Non-pigmented ciliary epithelial cell (primary cell): ENCODE results near the gene RAC3.

ENCODE experiments used
- DNase-seq: peaks from one replicate; pipeline ENCODE4 v3.0.0-alpha.2; 2010; ENCODE audit warnings: low read depth

RAC3 gene

DNA sequence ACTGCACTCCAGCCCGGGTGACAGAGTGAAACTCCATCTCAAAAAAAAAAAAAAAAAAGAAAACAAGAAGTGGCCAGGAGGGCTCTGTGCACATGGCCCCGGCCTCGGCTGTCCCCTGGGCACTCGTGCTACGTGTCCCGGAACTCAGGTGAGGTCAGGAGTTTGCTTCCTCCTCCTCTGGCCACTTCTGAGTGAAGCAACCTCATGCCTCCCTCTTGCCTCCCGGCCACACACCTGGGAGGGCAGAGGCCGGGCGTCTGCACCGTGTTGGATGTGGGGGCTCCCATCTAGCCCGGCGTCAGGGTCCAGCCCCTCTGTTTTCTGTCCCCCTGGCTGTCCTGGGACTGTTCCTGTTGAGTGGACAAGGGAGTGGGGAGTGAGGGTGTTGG, 31.9 kb upstream of the RAC3 start:
- DNase-seq = no peak

DNA sequence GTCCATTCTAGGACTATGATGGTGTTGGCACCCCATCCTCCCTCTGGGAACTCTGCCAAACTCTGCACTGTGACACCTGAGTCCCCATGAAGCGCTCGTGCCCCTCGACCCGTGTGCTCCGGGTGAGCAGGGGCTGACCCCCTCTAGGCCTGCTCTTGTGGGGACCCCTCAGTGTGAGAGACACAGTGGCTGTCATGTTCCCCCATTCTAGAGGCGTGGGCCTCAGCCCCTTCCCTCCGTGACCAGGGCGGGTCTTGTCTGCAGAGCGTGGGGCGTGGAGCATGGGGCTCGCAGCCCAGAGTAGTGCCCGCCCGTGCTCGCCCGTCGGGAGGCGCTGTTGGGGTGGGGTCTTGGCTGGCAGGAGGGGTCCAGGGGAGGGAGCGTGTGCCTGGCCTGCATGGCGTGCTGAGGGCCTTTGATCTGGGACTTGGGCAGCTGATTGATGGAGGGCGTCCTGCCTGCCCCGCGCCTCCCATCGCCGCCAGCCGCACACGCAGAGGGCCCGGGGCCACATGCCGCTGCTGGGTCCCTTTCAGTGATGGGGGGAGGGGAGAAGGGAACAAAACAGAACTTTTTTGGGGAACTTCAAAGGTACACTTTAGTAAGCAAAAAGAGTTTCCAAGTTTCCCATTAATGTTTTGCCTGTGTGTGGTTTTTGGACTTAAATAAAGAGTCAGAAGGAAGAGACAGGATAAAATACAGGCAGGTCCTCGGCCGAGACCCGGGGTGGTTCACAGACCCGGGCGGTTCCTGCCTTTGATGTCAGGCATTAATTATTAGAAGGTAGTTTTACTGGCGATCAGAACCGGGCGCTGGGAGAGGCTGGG, 31.3 kb upstream of the RAC3 start:
- no peak for DNase-seq

DNA sequence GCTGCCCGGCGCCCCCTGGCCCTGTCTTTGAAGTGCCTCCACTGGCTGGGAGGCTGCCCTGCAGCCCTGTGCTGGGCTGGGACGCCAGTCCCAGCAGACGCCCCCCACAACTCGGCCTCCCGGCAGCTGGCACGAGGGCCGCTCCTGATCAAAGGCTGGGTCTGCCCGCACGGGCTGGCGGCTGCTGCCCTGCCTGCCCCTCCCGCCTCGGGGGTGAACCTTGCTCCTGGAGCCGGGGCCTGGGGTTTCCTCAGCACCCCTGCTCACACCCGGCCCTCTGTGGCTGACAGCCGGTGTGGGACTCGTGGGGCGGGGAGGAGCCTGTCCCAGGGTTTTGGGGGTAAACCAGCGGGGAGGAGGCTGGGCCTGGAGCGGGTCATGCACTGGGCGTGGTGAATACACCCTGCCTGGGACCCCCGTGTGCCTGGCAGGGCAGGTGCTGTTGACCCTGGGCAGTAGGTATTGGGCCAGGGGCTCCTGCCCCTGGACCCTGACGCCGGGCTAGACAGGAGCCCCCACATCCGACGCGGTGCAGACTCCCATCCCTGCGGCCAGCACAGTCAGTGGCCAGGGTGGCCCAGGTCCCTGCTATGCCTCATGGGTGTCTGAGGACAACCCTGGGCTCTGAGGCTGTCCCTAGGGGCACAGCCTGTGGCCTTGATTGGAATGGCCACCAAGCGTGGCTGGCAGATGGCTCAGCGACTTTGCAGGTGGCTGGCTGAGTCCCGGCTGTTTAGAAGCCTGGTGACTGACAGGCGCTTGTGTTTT, 30.5 kb upstream of the RAC3 start:
- no peak for DNase-seq

DNA sequence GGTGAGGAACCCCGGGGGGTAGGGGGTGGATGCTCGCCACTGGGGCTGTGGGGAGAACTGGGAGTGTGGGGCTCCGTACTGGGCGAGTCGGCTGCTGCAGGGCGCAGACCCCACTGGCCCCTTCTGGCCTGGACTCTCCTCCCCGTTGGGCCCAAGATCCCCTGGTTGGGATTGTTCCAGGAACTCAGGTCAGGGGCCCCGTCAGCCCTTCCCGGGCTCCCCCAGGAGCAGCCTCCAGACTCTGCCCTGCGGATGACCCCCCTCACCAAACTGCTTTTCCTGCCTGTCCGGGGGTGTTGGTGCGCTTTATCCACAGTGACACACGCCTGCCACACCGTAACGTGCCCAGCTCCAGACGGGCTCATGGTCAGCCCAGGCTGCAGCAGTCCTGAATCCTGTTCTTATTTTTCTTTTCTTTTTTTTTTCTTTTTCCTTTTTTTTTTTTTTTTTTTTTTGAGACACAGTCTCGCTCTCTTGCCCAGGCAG, 29.9 kb upstream of the RAC3 start:
- no peak for DNase-seq

DNA sequence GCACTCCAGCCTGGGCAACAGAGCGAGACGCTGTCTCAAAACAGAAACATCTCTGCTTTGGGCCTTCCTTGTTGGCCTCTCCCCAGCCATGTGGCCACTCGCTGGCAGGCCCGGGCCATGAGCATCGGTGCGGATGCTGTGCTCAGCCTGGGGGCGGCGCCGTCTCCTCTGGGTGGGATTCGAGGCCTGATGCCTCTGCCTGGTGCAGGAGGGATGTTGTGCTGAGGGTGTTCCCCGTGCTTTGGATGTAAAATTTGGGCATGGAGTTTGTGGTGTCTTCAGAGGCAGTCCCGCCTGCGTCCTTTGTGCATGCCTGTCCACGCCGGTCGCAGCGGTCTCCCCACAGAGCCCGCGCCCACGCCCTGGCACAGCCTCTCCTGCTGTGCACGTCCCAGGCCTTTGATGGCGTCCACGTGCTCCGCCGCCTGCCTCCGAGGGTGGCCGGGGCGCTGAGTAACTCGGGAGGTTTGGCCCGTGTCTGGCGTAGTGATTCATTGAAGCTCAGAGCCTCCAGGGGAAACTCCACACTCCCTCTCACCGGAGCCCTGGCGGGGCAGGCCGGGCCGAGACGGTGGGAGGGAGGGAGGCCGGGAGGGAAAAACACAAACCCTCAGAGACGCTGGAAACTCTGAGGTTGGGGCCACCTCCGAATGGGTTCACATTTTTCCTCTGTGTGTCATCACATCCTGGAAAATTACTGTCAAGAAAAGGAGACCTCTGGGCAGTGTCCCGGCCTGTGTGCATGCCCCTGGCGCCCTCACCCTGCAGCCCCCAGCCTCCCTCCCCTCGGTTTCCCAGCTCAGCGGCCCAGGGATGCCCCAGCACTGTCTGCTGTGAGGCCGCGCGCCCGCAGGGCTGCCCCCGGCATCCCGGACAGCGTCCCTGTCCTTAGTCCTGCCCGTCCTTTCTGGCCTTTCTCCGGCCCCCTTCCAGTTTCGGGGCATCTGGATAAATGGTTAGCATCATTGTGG, 27.8 kb upstream of the RAC3 start:
- DNase-seq = peak; percentile 67

DNA sequence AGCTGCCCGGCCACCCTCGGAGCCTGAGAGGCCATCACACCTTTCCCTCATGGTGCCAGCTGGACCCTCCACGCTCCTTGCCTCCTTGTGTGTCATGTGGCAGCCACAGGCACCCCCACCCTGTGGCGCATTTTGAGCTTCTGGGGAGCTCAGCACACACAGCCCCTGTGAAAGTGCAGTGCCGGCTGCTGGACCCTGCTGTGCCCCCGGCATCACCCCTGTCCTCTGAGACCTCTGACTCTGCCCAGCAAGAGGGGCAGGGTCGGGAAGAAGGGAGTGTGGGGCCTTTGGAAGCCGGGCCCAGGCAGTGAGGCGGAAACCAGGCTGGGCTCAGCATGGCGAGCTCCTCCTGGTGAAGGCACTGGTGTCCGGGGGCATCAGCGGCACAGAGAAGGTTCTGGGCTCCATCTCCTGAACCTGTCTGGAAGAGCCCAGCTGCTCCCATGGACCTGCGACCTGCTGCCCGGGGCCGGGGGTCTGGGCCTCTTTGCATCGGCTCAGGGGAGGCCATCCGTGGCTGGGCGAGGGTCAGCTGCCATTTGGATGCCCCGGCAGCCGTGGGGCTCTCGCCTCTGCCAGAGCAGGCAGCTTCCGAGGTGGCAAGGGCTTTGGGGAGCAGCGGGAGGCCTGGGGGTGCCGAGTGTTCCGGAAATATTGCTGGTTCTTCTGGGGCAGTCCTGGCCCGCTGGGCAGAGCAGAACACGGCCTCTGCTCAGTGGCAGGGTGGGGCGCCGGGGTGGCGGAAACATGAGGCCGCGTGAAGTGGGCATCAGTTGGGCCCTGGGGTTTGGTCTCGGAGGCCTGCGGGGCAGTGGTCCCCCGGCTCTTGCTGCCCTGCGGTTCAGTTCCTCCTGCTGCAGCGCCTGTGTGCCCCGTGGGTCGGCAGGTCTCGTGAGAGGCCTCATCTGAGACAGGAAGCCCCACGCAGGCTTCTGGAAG, 26.7 kb upstream of the RAC3 start:
- no peak for DNase-seq

DNA sequence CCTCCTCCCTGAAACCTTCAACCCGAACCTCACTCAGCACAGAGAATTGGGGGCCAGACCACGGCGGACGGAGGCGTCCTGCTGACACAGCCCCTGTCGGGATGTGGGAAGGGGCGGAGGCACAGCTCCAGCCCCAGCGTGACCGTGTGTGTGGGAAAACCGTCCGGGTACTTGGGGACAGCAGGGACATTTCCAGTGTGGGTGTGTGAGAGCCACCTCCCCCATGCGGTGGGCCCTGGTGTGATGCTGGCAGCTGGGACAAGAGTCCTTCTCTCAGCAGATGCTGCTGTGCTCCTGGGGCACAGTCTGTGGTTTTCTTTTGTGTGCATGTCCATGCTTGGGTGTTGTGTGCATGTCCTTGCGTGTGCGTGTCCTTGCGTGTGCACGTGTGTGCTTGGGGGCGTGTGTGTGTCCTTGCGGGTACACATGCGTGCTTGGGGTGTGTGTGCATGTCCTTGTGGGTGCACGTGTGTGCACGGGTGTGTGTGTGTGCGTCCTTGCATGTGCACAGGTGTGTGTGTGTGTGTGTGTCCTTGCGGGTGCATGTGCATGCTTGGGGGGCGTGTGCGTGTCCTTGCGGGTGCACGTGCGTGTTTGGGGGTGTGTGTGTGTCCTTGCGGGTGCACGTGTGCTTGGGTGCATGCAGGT, 25.7 kb upstream of the RAC3 start:
- no peak for DNase-seq

DNA sequence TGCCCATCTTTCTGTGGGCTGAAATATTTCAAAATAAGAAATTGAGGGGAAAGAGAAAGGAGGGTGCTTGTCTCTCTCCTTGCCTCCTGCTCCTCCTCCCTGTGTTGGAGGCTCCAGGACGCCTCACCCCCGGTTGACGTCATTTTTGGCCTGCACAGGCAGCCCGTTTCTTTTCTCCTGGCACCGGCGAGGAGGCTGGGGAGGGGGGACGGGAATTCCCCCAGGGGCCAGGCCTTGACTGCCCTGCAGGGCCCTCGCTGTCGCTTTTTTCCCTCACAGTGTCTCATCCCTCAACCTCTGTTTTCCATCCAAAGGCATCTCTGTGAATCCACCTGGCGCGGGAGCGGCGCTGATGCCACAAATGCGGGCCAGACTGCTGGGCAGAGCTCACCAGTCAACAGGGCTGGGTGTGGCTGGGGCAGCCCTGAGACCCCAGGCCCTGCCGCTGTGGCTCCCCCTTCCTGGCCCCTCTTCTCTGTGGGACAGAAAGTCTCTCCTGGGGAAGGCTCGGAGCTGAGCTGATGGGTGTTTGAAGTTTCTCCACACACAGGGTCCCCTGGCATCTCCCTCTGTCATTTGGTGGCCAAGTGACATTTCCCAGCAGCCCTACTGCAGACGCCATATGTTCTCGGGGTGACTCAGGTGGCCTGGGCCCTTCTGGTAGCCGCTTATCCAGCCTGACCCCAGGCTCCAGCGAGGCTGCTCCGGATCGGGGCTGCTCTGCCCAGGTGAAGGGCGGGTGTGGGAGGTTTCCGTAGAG, 24.8 kb upstream of the RAC3 start:
- DNase-seq = no peak

DNA sequence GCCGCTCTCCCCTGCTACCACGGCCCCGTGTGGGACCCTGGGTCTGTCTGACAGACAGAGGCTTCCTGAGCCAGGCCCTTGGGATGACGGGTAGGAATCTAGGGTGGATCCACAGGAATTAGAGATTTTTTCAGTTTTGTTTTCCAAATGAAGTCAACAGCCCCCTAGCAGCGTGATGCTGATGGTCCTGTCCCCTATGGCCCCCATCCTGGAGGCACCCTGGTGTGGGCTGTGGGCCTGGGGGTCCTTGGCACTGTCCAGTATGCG, 24.3 kb upstream of the RAC3 start:
- no peak for DNase-seq

DNA sequence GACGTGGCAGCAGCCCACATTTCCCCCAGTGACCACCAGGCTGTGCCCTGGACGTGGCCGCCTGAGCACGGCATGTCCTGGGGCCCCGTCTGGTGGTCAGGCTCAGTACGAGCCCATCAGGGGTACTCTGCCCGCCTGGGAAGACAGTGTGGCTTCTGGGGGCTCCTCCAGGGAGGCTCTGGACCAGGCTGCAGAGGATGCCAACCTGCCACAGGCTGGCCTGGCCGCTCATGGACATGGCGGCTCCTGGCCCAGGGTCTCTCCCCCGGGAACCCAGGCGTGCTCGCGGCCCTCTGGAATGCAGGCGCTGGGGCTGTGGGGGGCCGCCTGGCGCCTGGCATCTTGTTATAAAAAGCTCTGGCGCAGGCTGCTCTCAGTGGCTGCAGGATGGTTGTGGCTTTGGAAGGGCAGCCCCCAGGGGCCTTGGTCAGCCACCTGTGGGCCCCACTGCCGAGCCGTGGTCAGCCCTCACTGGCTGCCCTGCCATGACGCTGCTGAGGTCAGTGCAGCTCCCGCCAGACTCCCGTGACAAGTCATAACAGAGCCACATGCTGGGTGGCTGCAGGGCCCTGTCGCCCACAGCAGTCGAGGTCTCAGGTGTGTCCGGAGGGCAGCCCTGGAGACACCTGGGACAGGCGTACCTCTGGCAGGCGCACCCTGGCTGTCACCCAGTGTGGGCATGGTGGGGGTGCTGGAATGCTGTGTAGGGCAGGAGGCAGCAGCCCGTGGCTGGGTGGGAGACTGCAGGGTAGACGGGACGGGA, 23.8 kb upstream of the RAC3 start:
- DNase-seq = no peak

DNA sequence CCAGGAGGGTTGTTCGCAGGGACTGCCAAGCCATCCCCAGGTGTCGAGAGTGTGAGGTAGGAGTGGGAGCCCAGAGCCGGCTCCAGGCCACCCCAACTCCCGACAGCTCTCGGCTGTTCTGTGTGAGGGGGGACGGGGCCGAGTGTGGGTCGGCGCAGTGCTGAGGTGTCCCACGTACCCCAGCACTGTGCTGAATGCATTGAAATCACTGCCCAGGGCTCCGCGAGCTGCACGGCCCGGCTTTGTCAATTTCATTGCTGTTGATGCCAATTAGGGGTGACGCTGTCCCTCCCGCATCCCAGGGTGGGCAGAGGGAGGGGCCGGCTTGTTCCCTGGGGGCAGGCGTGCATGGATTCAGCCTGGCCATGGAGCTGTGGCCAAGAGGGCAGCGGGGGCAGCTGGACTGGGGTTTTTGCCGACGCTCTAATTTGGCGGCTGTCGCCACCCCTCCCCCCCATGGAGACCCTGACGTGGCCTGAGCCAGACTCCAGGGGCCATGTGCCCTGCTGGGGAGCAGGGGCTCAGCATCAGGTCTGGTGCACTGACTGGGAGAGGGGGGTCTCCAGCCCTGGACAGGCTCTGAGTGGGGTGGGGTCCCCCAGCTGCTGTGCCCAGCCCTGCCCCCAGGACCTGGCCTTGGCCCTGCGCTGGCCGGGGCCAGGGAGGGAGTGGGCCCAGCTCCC, 23.1 kb upstream of the RAC3 start:
- no peak for DNase-seq

DNA sequence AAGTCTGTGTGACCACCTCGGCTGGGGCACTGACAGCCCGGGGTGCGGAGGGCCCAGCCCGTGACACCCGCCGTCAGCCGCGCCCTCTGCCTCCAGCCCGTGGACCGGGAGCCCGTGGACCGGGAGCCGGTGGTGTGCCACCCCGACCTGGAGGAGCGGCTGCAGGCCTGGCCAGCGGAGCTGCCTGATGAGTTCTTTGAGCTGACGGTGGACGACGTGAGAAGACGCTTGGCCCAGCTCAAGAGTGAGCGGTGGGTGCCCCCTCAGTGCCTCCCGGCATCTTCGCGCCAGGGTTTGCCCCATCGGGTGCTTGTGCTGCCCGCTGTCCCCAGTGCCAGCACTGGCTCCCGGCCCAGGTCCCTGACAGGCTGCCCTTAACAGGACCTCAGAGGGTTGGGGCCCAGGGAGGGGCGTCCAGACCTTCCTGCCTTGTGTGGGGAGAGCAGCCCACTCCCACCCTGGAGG, 22.5 kb upstream of the RAC3 start:
- DNase-seq = no peak

DNA sequence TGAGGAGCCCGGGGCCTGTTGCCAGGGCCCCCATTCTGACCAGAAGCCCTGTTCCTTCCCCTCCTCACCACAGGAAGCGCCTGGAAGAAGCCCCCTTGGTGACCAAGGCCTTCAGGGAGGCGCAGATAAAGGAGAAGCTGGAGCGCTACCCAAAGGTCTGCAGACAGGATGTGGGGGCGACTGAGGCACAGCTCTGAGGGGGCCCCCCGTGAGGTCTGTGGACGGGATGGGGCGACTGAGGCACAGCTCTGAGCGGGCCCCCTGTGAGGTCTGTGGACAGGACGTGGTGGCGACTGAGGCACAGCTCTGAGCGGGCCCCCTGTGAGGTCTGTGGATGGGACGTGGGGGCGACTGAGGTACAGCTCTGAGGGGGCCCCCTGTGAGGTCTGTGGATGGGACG, 22.1 kb upstream of the RAC3 start:
- DNase-seq = no peak

DNA sequence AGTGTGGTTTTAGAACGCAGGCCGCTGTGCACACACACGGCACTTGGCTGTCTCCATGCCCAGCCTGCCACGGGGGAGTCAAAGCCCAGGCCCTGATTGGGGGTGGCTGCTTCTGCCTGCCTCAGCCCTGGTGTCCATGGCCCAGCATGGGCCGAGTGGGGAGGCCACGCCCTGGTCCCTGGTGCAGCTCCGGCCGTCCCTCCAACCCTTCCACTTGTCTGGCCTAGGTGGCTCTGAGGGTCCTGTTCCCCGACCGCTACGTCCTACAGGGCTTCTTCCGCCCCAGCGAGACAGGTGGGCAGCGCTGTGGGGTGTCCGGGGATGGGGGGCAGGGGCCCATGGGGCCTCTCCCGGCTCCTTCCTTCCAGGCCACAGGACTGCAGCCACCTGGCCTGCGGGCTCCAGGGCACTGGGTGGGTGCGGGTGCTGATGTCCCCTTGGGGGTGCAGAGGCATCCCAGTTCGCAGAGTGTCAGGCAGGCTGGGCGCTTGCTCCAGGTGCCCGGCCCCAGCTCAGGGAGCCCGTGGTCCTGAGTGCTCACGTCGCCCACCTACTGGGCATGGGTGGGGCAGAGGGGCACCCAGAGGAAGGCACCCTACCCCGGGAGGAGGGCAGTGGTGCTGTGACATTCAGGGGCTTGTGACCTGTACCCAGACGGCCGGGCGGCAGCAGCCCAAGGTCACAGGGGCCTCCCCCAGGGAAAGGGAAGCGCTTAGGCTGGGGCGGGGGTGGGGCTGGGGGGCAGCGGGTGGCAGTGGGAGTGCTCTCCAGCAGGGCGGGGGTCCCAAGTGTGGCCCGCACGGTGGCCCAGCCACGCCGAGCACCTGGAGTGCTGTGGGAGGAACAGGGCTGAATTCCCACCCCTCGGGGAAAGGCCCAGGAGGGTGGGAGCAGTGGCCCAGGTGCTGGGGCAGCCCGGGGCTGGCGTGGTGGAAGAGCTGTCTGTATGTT, 20.6 kb upstream of the RAC3 start:
- DNase-seq = no peak

DNA sequence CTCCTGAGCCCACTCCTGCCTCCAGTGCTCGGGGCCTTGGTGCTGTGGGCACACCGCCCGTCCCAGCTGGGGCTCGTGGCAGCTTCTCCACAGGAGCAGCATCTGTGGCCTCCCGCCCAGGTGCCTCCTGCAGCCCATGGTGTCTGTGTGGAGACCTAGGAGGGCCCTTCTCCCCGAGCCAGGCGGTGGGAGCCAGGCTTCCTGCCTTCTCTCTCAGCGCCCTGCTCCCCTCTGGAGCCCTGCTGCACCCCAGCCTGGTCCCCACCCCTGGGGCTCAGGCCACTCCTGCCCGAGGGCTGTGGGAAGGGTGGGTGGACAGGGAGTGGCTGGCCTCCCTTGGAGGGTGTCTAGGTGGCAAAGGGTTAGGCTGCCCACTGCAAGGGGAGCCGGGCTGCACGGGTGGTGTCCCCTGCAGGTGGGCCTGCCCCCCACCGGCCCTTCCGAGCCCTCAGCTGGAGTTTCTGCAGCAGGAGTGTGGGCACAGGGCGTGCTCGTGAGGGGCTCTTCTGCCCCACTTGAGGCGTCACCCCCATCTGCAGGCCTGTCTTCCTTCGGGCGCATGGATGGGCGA, 19.8 kb upstream of the RAC3 start:
- no peak for DNase-seq

DNA sequence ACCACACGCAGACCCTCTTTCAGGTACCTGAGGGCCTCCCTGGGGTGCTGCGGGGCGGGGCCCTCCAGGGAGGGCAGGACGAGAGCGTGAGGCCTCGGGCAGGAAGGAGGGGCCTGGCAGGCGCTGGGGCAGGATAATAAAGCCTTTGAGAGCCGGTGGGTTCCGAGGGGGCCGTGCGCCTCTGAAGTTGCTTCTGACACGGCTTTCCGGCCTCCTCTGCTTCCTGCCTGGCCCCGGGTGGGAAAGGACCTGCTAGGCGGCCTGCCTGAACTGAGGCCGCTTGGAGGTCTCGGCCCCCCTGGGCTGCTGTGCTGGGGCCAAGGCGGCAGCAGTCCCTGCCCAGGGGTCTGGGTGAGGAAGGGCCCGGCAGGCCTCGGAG, 19.2 kb upstream of the RAC3 start:
- no peak for DNase-seq

DNA sequence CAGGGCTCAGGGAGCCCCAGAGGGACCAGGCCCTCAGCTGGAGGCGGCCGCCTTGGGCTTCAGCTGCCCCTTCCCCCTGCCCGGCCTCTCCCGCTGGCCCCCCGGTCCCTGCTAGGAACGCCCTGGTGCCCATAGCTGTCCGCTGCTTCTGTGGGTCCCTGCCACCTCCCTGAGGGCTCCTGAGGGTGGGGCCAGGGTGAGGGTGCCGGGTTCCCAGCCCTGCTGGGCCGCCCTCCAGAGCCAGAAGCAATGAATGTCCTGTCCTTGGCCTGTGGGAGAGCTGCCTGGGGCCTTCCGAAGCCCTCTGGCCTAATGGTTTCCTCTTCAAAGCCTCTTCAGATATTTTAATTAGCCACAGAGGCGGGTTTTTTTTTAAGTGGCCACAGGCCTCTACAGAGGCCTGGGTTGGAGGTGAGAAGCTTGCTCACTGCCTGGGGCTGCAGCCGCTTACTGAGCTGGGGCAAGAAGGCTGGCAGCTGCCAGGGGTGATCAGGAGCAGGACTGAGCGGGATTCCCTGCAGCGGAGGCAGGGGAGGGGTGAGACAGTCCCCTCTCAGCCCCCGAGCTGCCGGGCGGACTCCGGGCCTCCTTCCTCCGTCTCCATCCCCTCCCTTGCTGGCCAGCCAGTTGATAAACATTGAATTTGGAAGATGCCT, 18.7 kb upstream of the RAC3 start:
- DNase-seq = no peak
